Trophoblast cell (in vitro differentiated cells and primary cell): ENCODE results near the gene RC3H2.

Experiments
- DNase-seq, 2 donors: peaks; one replicate each; pipeline ENCODE4 v3.0.0-alpha.2; 2016
- H2AFZ ChIP-seq: 2 replicates; pipeline ENCODE4 v1.6.1; 2013; ENCODE audit warnings: low read length, moderate library complexity, mild to moderate bottlenecking; ENCODE audit not compliant: insufficient read depth, poor library complexity
- H2AK5ac ChIP-seq: 2 replicates; pipeline ENCODE4 v1.6.1; 2013; ENCODE audit warnings: mild to moderate bottlenecking, low read length
- H2BK120ac ChIP-seq: 2 replicates; pipeline ENCODE4 v1.6.1; 2013; ENCODE audit warnings: low read length, mild to moderate bottlenecking, moderate library complexity; ENCODE audit not compliant: insufficient read depth, poor library complexity
- H2BK12ac ChIP-seq: 2 replicates; pipeline ENCODE4 v1.6.1; 2013; ENCODE audit warnings: mild to moderate bottlenecking, low read length, moderate library complexity
- H2BK5ac ChIP-seq: 2 replicates; pipeline ENCODE4 v1.6.1; 2013; ENCODE audit warnings: low read length, low read depth, moderate library complexity, mild to moderate bottlenecking; ENCODE audit not compliant: poor library complexity
- H3K14ac ChIP-seq: 2 replicates; pipeline ENCODE4 v1.6.1; 2013; ENCODE audit warnings: mild to moderate bottlenecking, low read length
- H3K18ac ChIP-seq: 2 replicates; pipeline ENCODE4 v1.6.1; 2013; ENCODE audit warnings: mild to moderate bottlenecking, low read length
- H3K23ac ChIP-seq: 2 replicates; pipeline ENCODE4 v1.6.1; 2013; ENCODE audit warnings: low read length
- H3K27ac ChIP-seq: 2 replicates; pipeline ENCODE4 v1.5.1; 2013; ENCODE audit warnings: low read depth, mild to moderate bottlenecking, inconsistent platforms, low read length, moderate library complexity
- H3K27me3 ChIP-seq: 2 replicates; pipeline ENCODE4 v1.6.1; 2013; ENCODE audit warnings: inconsistent platforms, mild to moderate bottlenecking, low read length, moderate library complexity; ENCODE audit not compliant: insufficient read depth
- H3K36me3 ChIP-seq, 2 experiments: 1 replicate in 1 of 2; 2 replicates in 1 of 2; pipeline ENCODE4 v1.6.1; 2013; ENCODE audit warnings: low read length in 2 of 2, mild to moderate bottlenecking in 2 of 2, moderate library complexity in 1 of 2; ENCODE audit not compliant: insufficient read depth in 2 of 2, control insufficient read depth in 1 of 2
- H3K4ac ChIP-seq: 2 replicates; pipeline ENCODE4 v1.6.1; 2013; ENCODE audit warnings: low read depth, mild to moderate bottlenecking, low read length, moderate library complexity
- H3K4me1 ChIP-seq, 2 experiments: 1 replicate in 1 of 2; 2 replicates in 1 of 2; pipeline ENCODE4 v1.6.1; 2013; ENCODE audit warnings: low read length in 2 of 2, mild to moderate bottlenecking in 2 of 2, moderate library complexity in 1 of 2; ENCODE audit not compliant: insufficient read depth in 2 of 2, control insufficient read depth in 1 of 2
- H3K4me2 ChIP-seq: 2 replicates; pipeline ENCODE4 v1.6.1; 2013; ENCODE audit warnings: inconsistent platforms, mild to moderate bottlenecking, low read length, moderate library complexity
- H3K4me3 ChIP-seq: 2 replicates; pipeline ENCODE4 v1.5.1; 2013; ENCODE audit warnings: mild to moderate bottlenecking, low read depth, low read length, inconsistent platforms
- H3K79me1 ChIP-seq: one replicate; pipeline ENCODE4 v1.6.1; 2013; ENCODE audit warnings: low read length
- H3K79me2 ChIP-seq: 2 replicates; pipeline ENCODE4 v1.6.1; 2013; ENCODE audit warnings: low read length, mild to moderate bottlenecking; ENCODE audit not compliant: control insufficient read depth, insufficient read depth, poor library complexity
- H3K9ac ChIP-seq: 2 replicates; pipeline ENCODE4 v1.6.1; 2013; ENCODE audit warnings: mild to moderate bottlenecking, low read length
- H3K9me3 ChIP-seq: 2 replicates; pipeline ENCODE4 v1.6.1; 2013; ENCODE audit warnings: low read depth, mild to moderate bottlenecking, control low read depth, inconsistent platforms, low read length; ENCODE audit not compliant: insufficient read depth
- H4K12ac ChIP-seq: 2 replicates; pipeline ENCODE4 v1.6.1; 2013; ENCODE audit warnings: low read depth, mild to moderate bottlenecking, low read length, moderate library complexity
- H4K8ac ChIP-seq: 2 replicates; pipeline ENCODE4 v1.6.1; 2013; ENCODE audit warnings: low read depth, mild to moderate bottlenecking, low read length, moderate library complexity
- H4K91ac ChIP-seq: one replicate; pipeline ENCODE4 v1.6.1; 2013; ENCODE audit warnings: low read depth, mild to moderate bottlenecking, low read length, moderate library complexity
- WGBS: extraction: QIAGEN DNeasy Blood & Tissue Kit; methylation state at CpG from one replicate; pipeline ENCODE4 v1.1.7; 2013; ENCODE audit warnings: missing lambda C conversion rate; ENCODE audit not compliant: insufficient read length, insufficient coverage; ENCODE audit errors: extremely low coverage; 5-methylcytosine and 5-hydroxymethylcytosine counted together

Gene RC3H2

GRCh38 chr9:122949696-122950095, 44.5 kb upstream of the RC3H2 start:
- Histone ChIP-seq H3K79me2 (peaks cover 2% of the 10 kb centered on the region), H3K4me3 (no peak overlapping the region), H3K9ac (no peak overlapping the region), H3K9me3 (no peaks in the 10 kb centered on the region), H2BK120ac (no peak overlapping the region), H4K91ac (no peak overlapping the region), H2BK12ac (no peak overlapping the region), H3K23ac (no peak overlapping the region), H4K8ac (no peak overlapping the region), H3K4ac (no peak overlapping the region), H2BK5ac (no peak overlapping the region), H2AFZ (no peak overlapping the region), H3K14ac (no peak overlapping the region), H3K4me1 (no peaks in the 10 kb centered on the region), H4K12ac (no peak overlapping the region), H3K18ac (no peak overlapping the region), H3K27ac (no peak overlapping the region), H2AK5ac (no peak overlapping the region), H3K79me1 (no peaks in the 10 kb centered on the region), H3K27me3 (no peaks in the 10 kb centered on the region), H3K36me3 (no peaks in the 10 kb centered on the region), H3K4me2 (no peak overlapping the region)
- WGBS, result no CpG with 5 or more reads among the region's 1 CpG
- peak in 1 of 2 donors; percentile 53 for DNase-seq

- H3K27ac ChIP-seq, result no peak overlapping the region
- no peaks in the 10 kb centered on the region for H3K79me1 ChIP-seq
- no peak overlapping the region for H2BK12ac ChIP-seq
- peaks cover 4% of the 10 kb centered on the region in 2 experiments for H3K36me3 ChIP-seq
- H2BK120ac ChIP-seq, result no peak overlapping the region
- H3K9me3 ChIP-seq, result no peaks in the 10 kb centered on the region
- H3K4ac ChIP-seq, result no peak overlapping the region
- DNase-seq, result no peak
- H4K12ac ChIP-seq, result no peak overlapping the region
- H3K79me2 ChIP-seq, result peaks cover 5% of the 10 kb centered on the region
- no peak overlapping the region for H3K18ac ChIP-seq
- H2AFZ ChIP-seq, result no peak overlapping the region
- no peak overlapping the region for H3K23ac ChIP-seq
- WGBS, result no CpG with 5 or more reads among the region's 3 CpGs
- H4K91ac ChIP-seq, result no peak overlapping the region
- H3K9ac ChIP-seq, result no peak overlapping the region
- no peak overlapping the region for H4K8ac ChIP-seq
- H3K4me2 ChIP-seq, result no peak overlapping the region
- no peak overlapping the region for H3K14ac ChIP-seq
- no peaks in the 10 kb centered on the region for H3K27me3 ChIP-seq
- H2BK5ac ChIP-seq, result no peak overlapping the region
- H3K4me3 ChIP-seq, result no peak overlapping the region
- H3K4me1 ChIP-seq, result no peaks in the 10 kb centered on the region
- H2AK5ac ChIP-seq, result no peak overlapping the region
Measured at GRCh38 chr9:122948313-122948712, 43.2 kb upstream of the RC3H2 start.

GRCh38 chr9:122946461-122947005, 41.4 kb upstream of the RC3H2 start:
- Histone ChIP-seq H3K9me3 (no peaks in the 10 kb centered on the region), H3K14ac (no peak overlapping the region), H2BK120ac (no peak overlapping the region), H2AFZ (no peak overlapping the region), H3K27ac (no peak overlapping the region), H3K36me3 (peaks cover 4% of the 10 kb centered on the region in 2 experiments), H4K91ac (no peak overlapping the region), H3K27me3 (no peaks in the 10 kb centered on the region), H2BK5ac (no peak overlapping the region), H4K8ac (no peak overlapping the region), H2BK12ac (no peak overlapping the region), H3K4me1 (peaks cover 2 to 3% of the 10 kb centered on the region in 2 experiments), H3K4me2 (no peak overlapping the region), H3K23ac (no peak overlapping the region), H3K9ac (no peak overlapping the region), H3K4me3 (no peak overlapping the region), H3K79me2 (peaks cover 9% of the 10 kb centered on the region), H2AK5ac (no peak overlapping the region), H4K12ac (no peak overlapping the region), H3K79me1 (peaks cover 1% of the 10 kb centered on the region), H3K4ac (no peak overlapping the region), H3K18ac (no peak overlapping the region)
- DNase-seq, result no peak
- WGBS, result no CpG with 5 or more reads among the region's 1 CpG

- Histone ChIP-seq H3K27me3 (no peaks in the 10 kb centered on the region), H2BK5ac (no peak overlapping the region), H3K79me2 (peaks cover 13% of the 10 kb centered on the region), H2AFZ (no peak overlapping the region), H3K36me3 (peaks cover 4% of the 10 kb centered on the region in 2 experiments), H3K9me3 (no peaks in the 10 kb centered on the region), H4K8ac (no peak overlapping the region), H4K12ac (no peak overlapping the region), H2BK120ac (no peak overlapping the region), H2BK12ac (no peak overlapping the region), H2AK5ac (no peak overlapping the region), H3K14ac (no peak overlapping the region), H3K4ac (no peak overlapping the region), H3K4me1 (peaks cover 2 to 3% of the 10 kb centered on the region in 2 experiments), H4K91ac (no peak overlapping the region), H3K27ac (no peak overlapping the region), H3K23ac (no peak overlapping the region), H3K79me1 (peaks cover 10% of the 10 kb centered on the region), H3K4me3 (no peak overlapping the region), H3K18ac (no peak overlapping the region), H3K4me2 (no peak overlapping the region), H3K9ac (no peak overlapping the region)
- no peak for DNase-seq
- WGBS, result no CpG with 5 or more reads among the region's 4 CpGs
Measured at GRCh38 chr9:122944960-122945888, 40.1 kb upstream of the RC3H2 start.
